Mesendoderm (in vitro differentiated cells): ENCODE results near the gene ANGPT4.
"Not testable (repeated sequence)": the region's sequence is repeated elsewhere in the genome, so short reads cannot be mapped to it uniquely, and the experiment has no call there.

ENCODE experiments used
- DNase-seq: peaks from one replicate; pipeline ENCODE4 v3.0.0; 2013
- H2AK5ac ChIP-seq: 2 replicates; pipeline ENCODE4 v1.6.1; 2013; ENCODE audit warnings: low read length, inconsistent platforms
- H2BK120ac ChIP-seq: 2 replicates; pipeline ENCODE4 v1.6.1; 2013; ENCODE audit warnings: low read depth, mild to moderate bottlenecking, low read length, moderate library complexity, mixed read lengths
- H2BK15ac ChIP-seq: replicated peaks from 2 replicates; pipeline ENCODE4 v1.6.1; 2013; ENCODE audit warnings: low read depth, mild to moderate bottlenecking, moderate library complexity
- H2BK5ac ChIP-seq: 2 replicates; pipeline ENCODE4 v1.6.1; 2013; ENCODE audit warnings: low read length, inconsistent platforms
- H3K18ac ChIP-seq: 2 replicates; pipeline ENCODE4 v1.6.1; 2013; ENCODE audit warnings: mild to moderate bottlenecking, low read length, mixed read lengths
- H3K23ac ChIP-seq: one replicate; pipeline ENCODE4 v1.6.1; 2013; ENCODE audit warnings: low read length
- H3K27ac ChIP-seq: 2 replicates; pipeline ENCODE4 v1.5.1; 2013; ENCODE audit warnings: low read depth, mild to moderate bottlenecking, inconsistent platforms, low read length, moderate library complexity
- H3K27me3 ChIP-seq: 2 replicates; pipeline ENCODE4 v1.6.1; 2013; ENCODE audit warnings: low read length, control low read depth, mild to moderate bottlenecking, inconsistent platforms; ENCODE audit not compliant: insufficient read depth, poor library complexity
- H3K36me3 ChIP-seq: 2 replicates; pipeline ENCODE4 v1.6.1; 2013; ENCODE audit warnings: low read length, inconsistent platforms; ENCODE audit not compliant: control insufficient read depth, insufficient read depth
- H3K4ac ChIP-seq: one replicate; pipeline ENCODE4 v1.6.1; 2013; ENCODE audit warnings: low read depth, mild to moderate bottlenecking, low read length, moderate library complexity
- H3K4me1 ChIP-seq: 2 replicates; pipeline ENCODE4 v1.6.1; 2013; ENCODE audit warnings: low read depth, low read length, inconsistent platforms; ENCODE audit not compliant: control insufficient read depth
- H3K4me2 ChIP-seq: 2 replicates; pipeline ENCODE4 v1.6.1; 2013; ENCODE audit warnings: low read length
- H3K4me3 ChIP-seq: 2 replicates; pipeline ENCODE4 v1.5.1; 2013; ENCODE audit warnings: mild to moderate bottlenecking, low read length
- H3K56ac ChIP-seq: one replicate; pipeline ENCODE4 v1.6.1; 2013; ENCODE audit warnings: low read length
- H3K79me1 ChIP-seq: 2 replicates; pipeline ENCODE4 v1.6.1; 2013; ENCODE audit warnings: low read length, inconsistent platforms
- H3K79me2 ChIP-seq: 2 replicates; pipeline ENCODE4 v1.6.1; 2013; ENCODE audit warnings: mild to moderate bottlenecking, low read length; ENCODE audit not compliant: control insufficient read depth, insufficient read depth
- H3K9ac ChIP-seq: 2 replicates; pipeline ENCODE4 v1.6.1; 2013; ENCODE audit warnings: low read length, inconsistent platforms
- H4K5ac ChIP-seq: one replicate; pipeline ENCODE4 v1.6.1; 2013; ENCODE audit warnings: low read length
- H4K8ac ChIP-seq: one replicate; pipeline ENCODE4 v1.6.1; 2013; ENCODE audit warnings: low read depth, mild to moderate bottlenecking, control low read depth, low read length, moderate library complexity
- WGBS: extraction: QIAGEN DNeasy Blood & Tissue Kit; methylation state at CpG from one replicate; pipeline ENCODE4 v1.1.7; 2013; ENCODE audit warnings: low lambda C conversion rate, missing lambda C conversion rate; ENCODE audit not compliant: insufficient coverage; ENCODE audit errors: extremely low coverage; 5-methylcytosine and 5-hydroxymethylcytosine counted together

ANGPT4 gene

GRCh38 chr20:904039-904545, 12.0 kb downstream of the ANGPT4 start:
- Histone ChIP-seq H3K36me3 (no peaks in the 10 kb centered on the region), H3K4me1 (no peaks in the 10 kb centered on the region), H3K23ac (no peak overlapping the region), H3K56ac (no peak overlapping the region), H3K18ac (no peak overlapping the region), H2BK15ac (no peak overlapping the region), H4K8ac (no peak overlapping the region), H3K4ac (no peak overlapping the region), H3K27me3 (no peaks in the 10 kb centered on the region), H3K9ac (no peak overlapping the region), H3K4me2 (no peak overlapping the region), H3K79me2 (no peaks in the 10 kb centered on the region), H3K27ac (no peak overlapping the region), H3K4me3 (no peak overlapping the region), H2BK120ac (no peak overlapping the region), H3K79me1 (no peaks in the 10 kb centered on the region), H2BK5ac (no peak overlapping the region), H2AK5ac (no peak overlapping the region), H4K5ac (no peak overlapping the region)
- peak; percentile 29 for DNase-seq
- no CpG with 5 or more reads among the region's 2 CpGs for WGBS

- H3K79me1 ChIP-seq, H3K27ac ChIP-seq, H3K4me1 ChIP-seq, H3K23ac ChIP-seq, DNase-seq, H2BK120ac ChIP-seq, H2BK15ac ChIP-seq, H3K56ac ChIP-seq, H3K4me3 ChIP-seq, H3K36me3 ChIP-seq, H4K8ac ChIP-seq, H3K18ac ChIP-seq, H4K5ac ChIP-seq, H2AK5ac ChIP-seq, H3K4ac ChIP-seq, H3K9ac ChIP-seq, H3K27me3 ChIP-seq, H3K4me2 ChIP-seq, H3K79me2 ChIP-seq, H2BK5ac ChIP-seq: not testable (repeated sequence)
- WGBS = no CpG with 5 or more reads among the region's 6 CpGs
Observed at GRCh38 chr20:897436-897835, 18.7 kb downstream of the ANGPT4 start.

GRCh38 chr20:896501-897025, 19.6 kb downstream of the ANGPT4 start:
- no peak overlapping the region for H3K27ac ChIP-seq
- H3K4me1 ChIP-seq = no peaks in the 10 kb centered on the region
- H3K9ac ChIP-seq = no peak overlapping the region
- H3K4ac ChIP-seq = no peak overlapping the region
- no peak overlapping the region for H3K18ac ChIP-seq
- H3K23ac ChIP-seq = no peak overlapping the region
- H3K36me3 ChIP-seq = no peaks in the 10 kb centered on the region
- no peak overlapping the region for H3K4me2 ChIP-seq
- no peak overlapping the region for H4K8ac ChIP-seq
- no peak overlapping the region for H2BK15ac ChIP-seq
- no CpG with 5 or more reads among the region's 6 CpGs for WGBS
- no peaks in the 10 kb centered on the region for H3K79me2 ChIP-seq
- H2BK5ac ChIP-seq = no peak overlapping the region
- H3K4me3 ChIP-seq = no peak overlapping the region
- H3K56ac ChIP-seq = no peak overlapping the region
- no peak overlapping the region for H2AK5ac ChIP-seq
- no peaks in the 10 kb centered on the region for H3K27me3 ChIP-seq
- peak; percentile 26 for DNase-seq
- no peaks in the 10 kb centered on the region for H3K79me1 ChIP-seq
- no peak overlapping the region for H4K5ac ChIP-seq
- no peak overlapping the region for H2BK120ac ChIP-seq

GRCh38 chr20:892371-892770, 23.8 kb downstream of the ANGPT4 start:
- not testable (repeated sequence) for H3K27ac ChIP-seq, H3K79me1 ChIP-seq, H3K36me3 ChIP-seq, H3K79me2 ChIP-seq, H3K56ac ChIP-seq, H2BK120ac ChIP-seq, H3K4me3 ChIP-seq, H3K23ac ChIP-seq, H3K18ac ChIP-seq, H3K9ac ChIP-seq, H2BK5ac ChIP-seq, H2BK15ac ChIP-seq, DNase-seq, H3K27me3 ChIP-seq, H4K5ac ChIP-seq, H4K8ac ChIP-seq, H3K4me2 ChIP-seq, H2AK5ac ChIP-seq, H3K4me1 ChIP-seq, H3K4ac ChIP-seq
- no CpG with 5 or more reads among the region's 5 CpGs for WGBS

- Histone ChIP-seq H3K36me3 (no peaks in the 10 kb centered on the region), H3K4ac (no peak overlapping the region), H2BK15ac (no peak overlapping the region), H3K4me1 (no peaks in the 10 kb centered on the region), H3K4me3 (no peak overlapping the region), H3K79me2 (no peaks in the 10 kb centered on the region), H3K18ac (no peak overlapping the region), H3K27ac (no peak overlapping the region), H3K56ac (no peak overlapping the region), H2BK120ac (no peak overlapping the region), H2BK5ac (no peak overlapping the region), H3K4me2 (no peak overlapping the region), H3K27me3 (no peaks in the 10 kb centered on the region), H3K23ac (no peak overlapping the region), H2AK5ac (no peak overlapping the region), H3K9ac (no peak overlapping the region), H4K8ac (no peak overlapping the region), H3K79me1 (no peaks in the 10 kb centered on the region), H4K5ac (no peak overlapping the region)
- WGBS = no CpG with 5 or more reads among the region's 4 CpGs
- no peak for DNase-seq
Observed at GRCh38 chr20:891706-892080, 24.4 kb downstream of the ANGPT4 start.

GRCh38 chr20:891058-891705, 25.0 kb downstream of the ANGPT4 start:
- no peak overlapping the region for H2BK120ac ChIP-seq
- no peaks in the 10 kb centered on the region for H3K4me1 ChIP-seq
- no peak overlapping the region for H3K4ac ChIP-seq
- WGBS = no CpG with 5 or more reads among the region's 6 CpGs
- no peak overlapping the region for H3K18ac ChIP-seq
- no peak overlapping the region for H4K8ac ChIP-seq
- no peaks in the 10 kb centered on the region for H3K36me3 ChIP-seq
- H3K27ac ChIP-seq = no peak overlapping the region
- no peaks in the 10 kb centered on the region for H3K79me1 ChIP-seq
- no peak overlapping the region for H3K23ac ChIP-seq
- no peak overlapping the region for H2BK15ac ChIP-seq
- no peak overlapping the region for H3K56ac ChIP-seq
- no peak overlapping the region for H2AK5ac ChIP-seq
- no peaks in the 10 kb centered on the region for H3K79me2 ChIP-seq
- no peak for DNase-seq
- H2BK5ac ChIP-seq = no peak overlapping the region
- H3K27me3 ChIP-seq = no peaks in the 10 kb centered on the region
- no peak overlapping the region for H4K5ac ChIP-seq
- no peak overlapping the region for H3K4me3 ChIP-seq
- no peak overlapping the region for H3K4me2 ChIP-seq
- no peak overlapping the region for H3K9ac ChIP-seq
